Activated CD8-positive, alpha-beta memory T cell treated with anti-CD3 and anti-CD28 coated beads, Interleukin-2, amount 10 ng/mL, durations not matched to agents 7 days and 5 days (primary cell): ENCODE measurements around the gene CXCR1. TPM values are rescaled to one million over a fixed set of nuclear protein-coding genes. Genes with fewer than 3 reads are reported as not detected.
"Not testable (repeated sequence)": the region's sequence is repeated elsewhere in the genome, so short reads cannot be mapped to it uniquely, and the experiment has no call there.

Source experiments
- ATAC-seq: fragments of 150-1000 bp; cut with Tn5 transposase; one replicate; pipeline ENCODE4 v1.10.0; 2021; ENCODE audit warnings: moderate library complexity
- CTCF ChIA-PET: fragments of 350-600 bp; sonication (Branson Sonifier 250); formaldehyde crosslinking; loops from one replicate; lab custom pipeline; 2021; ENCODE audit warnings: antibody characterized with exemption; lab: Charles Lee
- DNase-seq: peaks from one replicate; pipeline ENCODE4 v3.0.0-alpha.2; 2020
- H3K27ac Mint-ChIP-seq: one replicate; pipeline ENCODE4 v1.8.0; 2021; ENCODE audit warnings: mild to moderate bottlenecking, mixed read lengths
- H3K27me3 Mint-ChIP-seq: one replicate; pipeline ENCODE4 v1.8.0; 2021; ENCODE audit warnings: mixed read lengths
- H3K36me3 Mint-ChIP-seq: one replicate; pipeline ENCODE4 v1.8.0; 2021; ENCODE audit warnings: mild to moderate bottlenecking, mixed read lengths
- H3K4me1 Mint-ChIP-seq: one replicate; pipeline ENCODE4 v1.8.0; 2021; ENCODE audit warnings: mixed read lengths
- H3K4me3 Mint-ChIP-seq: one replicate; pipeline ENCODE4 v1.8.0; 2021; ENCODE audit warnings: mild to moderate bottlenecking, moderate library complexity, mixed read lengths
- H3K9me3 Mint-ChIP-seq: one replicate; pipeline ENCODE4 v1.8.0; 2022; ENCODE audit warnings: low read depth, mixed read lengths
- total RNA-seq, 2 experiments: library from RNA; stranded (reverse); gene quantifications; one replicate each; pipeline ENCODE4 v1.2.3, GENCODE V29; 2021

The CXCR1 gene
- total RNA-seq, 2 experiments from 2014 or later: 0.54 to 1.4 TPM

- ATAC-seq (no peak), DNase-seq (no peak)
- H3K27ac Mint-ChIP-seq: no peak overlapping the region
- H3K9me3 Mint-ChIP-seq: peaks cover 4% of the 10 kb centered on the region
- CTCF ChIA-PET: no interaction called here
- H3K4me3 Mint-ChIP-seq: no peak overlapping the region
- peaks cover 1% of the 10 kb centered on the region for H3K36me3 Mint-ChIP-seq
- peaks cover 44% of the 10 kb centered on the region for H3K27me3 Mint-ChIP-seq
- H3K4me1 Mint-ChIP-seq: peaks cover 10% of the 10 kb centered on the region
Measured at GRCh38 chr2:218125095-218125494, 41.7 kb downstream of the CXCR1 start.

- CTCF ChIA-PET: no interaction called here
- ATAC-seq: no peak
- Mint-ChIP-seq H3K36me3 (peaks cover 1% of the 10 kb centered on the region), H3K4me3 (no peak overlapping the region), H3K27me3 (peaks cover 41% of the 10 kb centered on the region), H3K4me1 (peaks cover 10% of the 10 kb centered on the region), H3K27ac (no peak overlapping the region), H3K9me3 (peaks cover 4% of the 10 kb centered on the region)
- no peak for DNase-seq
Measured at GRCh38 chr2:218123986-218124385, 42.8 kb downstream of the CXCR1 start.

DNA sequence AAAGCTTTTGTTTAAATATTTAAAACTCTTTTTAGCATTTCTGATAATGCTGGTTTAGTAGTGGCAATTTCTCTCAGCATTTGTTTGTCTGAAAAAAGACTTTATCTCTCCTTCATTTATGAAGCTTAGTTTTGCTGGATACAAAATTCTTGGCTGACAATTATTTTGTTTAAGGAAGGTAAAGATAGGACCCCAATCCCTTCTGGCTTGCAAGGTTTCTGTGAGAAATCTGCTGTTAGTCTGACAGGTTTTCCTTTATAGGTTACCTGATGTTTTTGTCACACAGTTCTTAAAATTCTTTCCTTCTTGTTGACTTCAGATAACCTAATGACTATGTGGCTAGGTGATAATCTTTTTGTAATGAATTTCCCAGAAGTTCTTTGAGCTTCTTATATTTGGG is 44.5 kb downstream of the CXCR1 start:
- CTCF ChIA-PET, ATAC-seq, H3K9me3 Mint-ChIP-seq, H3K36me3 Mint-ChIP-seq, DNase-seq, H3K27ac Mint-ChIP-seq, H3K4me3 Mint-ChIP-seq: not testable (repeated sequence)
- H3K27me3 Mint-ChIP-seq: peaks cover 37% of the 10 kb centered on the region
- H3K4me1 Mint-ChIP-seq: peaks cover 10% of the 10 kb centered on the region

GRCh38 chr2:218121789-218122188 is 45.0 kb downstream of the CXCR1 start:
- H3K27ac Mint-ChIP-seq, H3K36me3 Mint-ChIP-seq, CTCF ChIA-PET, DNase-seq, ATAC-seq, H3K9me3 Mint-ChIP-seq, H3K4me3 Mint-ChIP-seq: not testable (repeated sequence)
- H3K4me1 Mint-ChIP-seq: peaks cover 10% of the 10 kb centered on the region
- H3K27me3 Mint-ChIP-seq: peaks cover 37% of the 10 kb centered on the region

Other genes with a start within 250 kb of the CXCR1 start
- 1 to 10 TPM; 1.4 to 4.4 TPM for gene TNS1, start 164.0 kb downstream of the CXCR1 start, total RNA-seq
- gene RUFY4, start 97.7 kb downstream of the CXCR1 start, total RNA-seq: 1 to 10 TPM; 1.4 to 5.1 TPM
- under 1 TPM; 0.15 to 0.30 TPM for gene CXCR2, start 40.9 kb downstream of the CXCR1 start, total RNA-seq
- gene ARPC2, start 50.2 kb upstream of the CXCR1 start, total RNA-seq: 100 to 1,000 TPM; 742 to 839 TPM
- under 1 TPM; 0.73 to 0.82 TPM for gene GPBAR1, start 94.1 kb upstream of the CXCR1 start, total RNA-seq
- gene AAMP, start 103.2 kb upstream of the CXCR1 start, total RNA-seq: 10 to 100 TPM; 49.5 to 61.4 TPM
- 10 to 100 TPM; 37.6 to 40.7 TPM for gene PNKD, start 103.6 kb upstream of the CXCR1 start, total RNA-seq
- 10 to 100 TPM; 51.5 to 72.4 TPM for gene TMBIM1, start 125.5 kb upstream of the CXCR1 start, total RNA-seq
- not detected for gene CATIP, start 189.9 kb upstream of the CXCR1 start, total RNA-seq
- gene SLC11A1, start 215.3 kb upstream of the CXCR1 start, total RNA-seq: under 1 TPM; 0.18 to 0.35 TPM
- gene CTDSP1, start 232.9 kb upstream of the CXCR1 start, total RNA-seq: 100 to 1,000 TPM; 149 to 152 TPM